Astrocyte of the cerebellum (primary cell): ENCODE data around the gene KIF23.

Experiments used
- DNase-seq: peaks from one replicate; pipeline ENCODE4 v3.0.0-alpha.2; 2011; ENCODE audit warnings: low read depth
- H3K4me3 ChIP-seq: 2 replicates; pipeline ENCODE4 v1.5.1; 2011; ENCODE audit warnings: mild to moderate bottlenecking, low read depth, low read length, moderate library complexity
- in situ Hi-C: cut with HindIII; loops from 2 replicates; pipeline ENCODE4 v1.10.0; 2017; ENCODE audit warnings: low sequenced_read_pairs
- TF ChIP-seq, protein P1 (sequence below): IDR thresholded peaks from 2 replicates; pipeline ENCODE4 v1.5.1; 2012; ENCODE audit warnings: low read length, low read depth, moderate library complexity, mild to moderate bottlenecking; ENCODE audit errors: missing control alignments

The KIF23 gene

DNA sequence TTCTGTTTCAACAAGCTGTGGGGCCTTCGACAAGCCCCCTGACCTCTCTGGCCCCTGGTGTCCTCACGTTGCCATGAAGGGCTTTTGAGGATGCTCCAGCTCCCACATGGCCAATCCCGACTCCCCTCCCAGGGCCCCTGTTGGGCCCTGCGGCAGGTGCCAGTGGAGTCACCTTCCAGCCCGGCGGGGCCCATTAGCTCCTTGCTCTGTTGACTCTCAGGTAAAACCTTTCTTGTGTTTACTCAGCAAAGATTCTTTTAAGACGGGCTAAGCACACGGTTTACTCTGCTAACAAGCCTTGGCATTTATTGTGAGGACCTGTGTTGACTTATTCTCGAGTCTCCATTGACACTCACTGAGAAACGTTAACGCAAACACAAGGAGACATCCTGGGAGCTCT lies 53.5 kb downstream of the KIF23 start:
- in situ Hi-C loops = no loop called here
- DNase-seq = no peak
- H3K4me3 ChIP-seq = no peak overlapping the region
- TF ChIP-seq, protein P1, sequence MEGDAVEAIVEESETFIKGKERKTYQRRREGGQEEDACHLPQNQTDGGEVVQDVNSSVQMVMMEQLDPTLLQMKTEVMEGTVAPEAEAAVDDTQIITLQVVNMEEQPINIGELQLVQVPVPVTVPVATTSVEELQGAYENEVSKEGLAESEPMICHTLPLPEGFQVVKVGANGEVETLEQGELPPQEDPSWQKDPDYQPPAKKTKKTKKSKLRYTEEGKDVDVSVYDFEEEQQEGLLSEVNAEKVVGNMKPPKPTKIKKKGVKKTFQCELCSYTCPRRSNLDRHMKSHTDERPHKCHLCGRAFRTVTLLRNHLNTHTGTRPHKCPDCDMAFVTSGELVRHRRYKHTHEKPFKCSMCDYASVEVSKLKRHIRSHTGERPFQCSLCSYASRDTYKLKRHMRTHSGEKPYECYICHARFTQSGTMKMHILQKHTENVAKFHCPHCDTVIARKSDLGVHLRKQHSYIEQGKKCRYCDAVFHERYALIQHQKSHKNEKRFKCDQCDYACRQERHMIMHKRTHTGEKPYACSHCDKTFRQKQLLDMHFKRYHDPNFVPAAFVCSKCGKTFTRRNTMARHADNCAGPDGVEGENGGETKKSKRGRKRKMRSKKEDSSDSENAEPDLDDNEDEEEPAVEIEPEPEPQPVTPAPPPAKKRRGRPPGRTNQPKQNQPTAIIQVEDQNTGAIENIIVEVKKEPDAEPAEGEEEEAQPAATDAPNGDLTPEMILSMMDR = no peak

DNA sequence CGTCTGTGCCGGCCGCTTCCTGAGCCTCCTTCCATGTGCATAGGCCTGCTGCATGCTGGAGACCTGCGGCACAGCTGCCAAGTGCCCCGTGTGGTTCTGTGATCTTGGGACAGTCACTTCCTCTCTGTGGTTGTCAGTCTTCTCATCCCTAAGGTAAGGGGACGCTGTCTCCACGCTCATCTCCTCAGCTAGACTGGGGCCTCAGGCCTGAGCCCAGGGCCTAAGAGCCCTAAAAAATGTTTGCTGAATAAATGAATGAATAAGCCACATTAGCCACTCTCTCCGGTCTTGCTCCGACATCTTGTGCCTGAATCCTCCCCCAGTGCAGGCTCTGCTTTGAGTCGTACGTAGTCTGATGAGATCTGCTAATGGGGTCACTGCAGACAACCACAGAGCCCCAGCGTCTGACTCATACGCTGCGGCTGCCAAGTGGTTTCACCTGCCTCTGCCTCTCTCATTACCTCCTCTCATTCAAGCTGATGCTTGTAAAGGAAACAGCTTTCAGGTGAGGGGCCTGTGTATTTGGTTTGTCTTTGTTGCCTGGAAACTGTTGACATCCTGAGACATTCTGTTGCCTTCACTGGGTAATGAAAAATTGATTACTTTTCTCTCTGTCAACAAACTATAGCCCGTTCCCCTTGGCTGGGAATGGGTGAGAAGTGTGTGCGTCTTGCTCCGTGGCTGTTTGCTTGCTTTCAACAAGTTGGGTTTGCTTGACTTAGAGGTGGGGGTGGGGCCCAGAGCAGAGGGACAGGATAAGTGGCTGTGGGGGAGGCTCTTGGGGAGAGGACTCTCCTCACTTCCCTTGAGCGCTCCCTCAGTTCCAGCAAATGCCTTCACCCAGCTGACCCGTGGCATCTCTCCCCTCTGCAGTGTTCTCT lies 54.3 kb downstream of the KIF23 start:
- in situ Hi-C loops = no loop called here
- peak; percentile 75 for DNase-seq
- TF ChIP-seq, protein P1 = no peak
- H3K4me3 ChIP-seq = no peak overlapping the region

DNA sequence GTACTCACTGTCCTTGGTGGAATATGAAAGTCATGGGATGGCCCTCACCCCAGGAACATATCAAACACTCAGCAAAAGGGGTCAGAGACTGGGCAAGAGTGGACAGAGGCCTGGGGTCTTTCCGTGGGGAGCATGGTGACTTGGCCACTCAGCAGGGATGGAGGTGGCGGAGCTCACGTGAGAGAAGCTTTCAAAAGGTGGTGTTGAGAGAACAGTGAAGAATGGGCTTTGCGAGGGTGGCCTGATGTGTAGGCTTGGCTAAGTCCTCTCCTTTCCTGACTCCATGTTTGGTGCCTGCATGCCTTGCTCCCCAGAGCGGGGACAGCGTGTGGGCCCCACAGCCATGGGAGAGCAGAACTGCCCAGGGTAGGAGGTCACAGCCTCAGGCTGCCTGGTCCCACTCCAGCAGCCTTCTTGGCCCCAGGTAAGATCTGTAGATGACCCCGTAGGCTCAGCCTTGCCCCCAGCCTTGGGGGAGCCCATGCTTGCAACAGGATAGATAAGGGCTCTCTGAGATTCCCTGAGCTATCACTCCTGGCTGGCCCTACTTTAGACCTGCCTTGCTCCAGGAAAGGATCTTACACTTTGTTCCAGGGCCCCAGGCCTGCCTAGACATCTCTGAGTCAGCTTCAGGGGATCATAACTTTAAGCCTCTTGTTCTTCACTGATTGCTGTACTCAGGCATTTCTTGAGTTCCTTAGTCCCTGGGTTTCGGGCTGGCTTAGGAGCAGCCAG lies 55.5 kb downstream of the KIF23 start:
- in situ Hi-C loops = no loop called here
- H3K4me3 ChIP-seq = no peak overlapping the region
- DNase-seq = no peak
- TF ChIP-seq, protein P1 = no peak

DNA sequence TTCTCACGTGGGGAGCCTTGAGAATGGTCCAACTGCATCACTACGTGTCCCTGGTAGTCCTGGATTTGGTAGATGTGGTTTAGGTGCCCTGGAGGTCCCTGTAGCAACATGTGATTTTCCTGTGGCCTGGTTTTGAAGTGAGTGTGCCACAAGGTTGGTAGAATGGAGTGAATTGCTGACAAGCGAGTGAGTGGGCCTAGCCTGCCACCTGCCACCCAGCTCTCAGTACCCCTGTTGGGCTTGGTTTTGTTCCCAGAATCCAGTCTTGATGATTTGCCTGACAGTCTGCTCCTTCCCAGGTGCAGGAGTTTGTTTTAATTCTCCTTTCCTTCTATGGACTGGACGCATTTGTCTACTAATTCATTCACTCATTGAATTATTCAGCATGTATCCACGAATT lies 57.9 kb downstream of the KIF23 start:
- TF ChIP-seq, protein P1 = no peak
- in situ Hi-C loops = no loop called here
- H3K4me3 ChIP-seq = no peak overlapping the region
- no peak for DNase-seq

DNA sequence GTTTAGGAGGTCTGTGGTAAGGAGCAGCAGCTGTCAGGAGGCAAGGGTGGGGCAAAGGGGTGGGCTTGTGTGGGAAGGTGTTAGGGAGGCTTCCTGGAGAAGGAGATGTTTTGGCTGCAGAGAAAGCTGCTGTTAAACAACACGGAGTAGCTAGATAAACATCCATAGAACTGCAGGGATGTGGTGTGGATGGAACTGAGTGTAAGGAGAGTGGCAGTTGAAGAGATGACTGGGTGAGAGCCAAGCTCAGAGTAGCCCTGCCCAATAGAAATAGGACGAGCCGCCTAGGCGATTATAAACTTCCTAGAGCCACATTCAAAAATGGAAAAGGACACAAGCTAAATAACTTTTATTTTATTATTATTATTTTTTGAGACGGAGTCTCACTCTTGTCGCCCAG lies 58.4 kb downstream of the KIF23 start:
- TF ChIP-seq, protein P1 = no peak
- DNase-seq = no peak
- in situ Hi-C loops = no loop called here

DNA sequence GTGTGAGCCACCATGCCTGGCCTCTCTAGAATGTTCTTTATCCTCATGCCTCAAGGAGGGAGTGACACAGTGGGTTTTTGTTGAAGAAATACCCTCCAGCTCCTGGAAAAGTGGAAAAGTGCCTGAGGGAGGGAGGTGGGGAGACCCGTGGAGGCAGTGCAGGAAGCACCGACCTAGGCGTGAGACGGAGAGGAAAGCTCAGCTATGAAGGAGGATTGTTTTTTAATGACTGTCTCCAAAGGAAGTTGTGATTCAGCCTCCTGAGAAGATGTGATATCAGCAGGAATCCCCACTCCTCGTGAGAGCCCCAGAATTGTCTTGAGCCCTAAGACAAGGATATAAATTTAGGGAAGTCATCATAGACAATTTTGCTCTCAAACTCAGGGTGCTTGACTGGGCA lies 60.1 kb downstream of the KIF23 start:
- in situ Hi-C loops = no loop called here
- H3K4me3 ChIP-seq = no peak overlapping the region
- no peak for DNase-seq
- TF ChIP-seq, protein P1 = no peak

More for the DNA sequence above, 58.4 kb downstream of the KIF23 start:
- no peak overlapping the region for H3K4me3 ChIP-seq
